Endothelial cell of umbilical vein (primary cell): ENCODE results near the gene GRID2. TPM values are rescaled to one million over a fixed set of nuclear protein-coding genes. Genes with fewer than 3 reads are reported as not detected.

Experiments
- BruUV-seq: library from RNA; stranded (reverse); fragments of 400-500 nt; replicated peaks from 2 replicates; lab custom pipeline; 2021; lab: Mats Ljungman, UMichigan
- CTCF ChIA-PET: fragments of 300-600, 350-600 bp; sonication (Branson Sonifier 250); formaldehyde crosslinking; loops from one replicate; lab custom pipeline; 2021; ENCODE audit warnings: antibody characterized with exemption, inconsistent platforms; lab: Charles Lee
- POLR2A ChIA-PET: fragments of 300-600, 350-600 bp; sonication (Branson Sonifier 250); formaldehyde crosslinking; loops from one replicate; lab custom pipeline; 2021; ENCODE audit warnings: antibody characterized with exemption, inconsistent platforms; lab: Charles Lee
- DNase-seq: peaks from one replicate; pipeline ENCODE4 v3.0.0-alpha.2; 2011; ENCODE audit warnings: low read depth, low spot score
- FAIRE-seq: peaks from 2 replicates; lab custom pipeline; 2011; peaks lifted over from hg19 to GRCh38; lab: Jason Lieb, UNC
- H2AFZ ChIP-seq: 2 replicates; pipeline ENCODE4 v1.6.0; 2012; ENCODE audit warnings: low read depth, low read length, control low read depth, inconsistent platforms
- H3K27ac ChIP-seq: 2 replicates; pipeline ENCODE4 v1.5.1; 2011; ENCODE audit warnings: low read depth, mild to moderate bottlenecking, control low read depth, low read length, moderate library complexity; ENCODE audit not compliant: insufficient read depth
- H3K27me3 ChIP-seq, 2 experiments: 2 replicates each; pipeline versions ENCODE4 v1.6.0 to v1.6.1; 2011; ENCODE audit warnings: low read length in 2 of 2, mixed read lengths in 1 of 2; ENCODE audit not compliant: control insufficient read depth in 2 of 2, insufficient read depth in 2 of 2
- H3K36me3 ChIP-seq, 2 experiments: 2 replicates in 1 of 2; 3 replicates in 1 of 2; pipeline ENCODE4 v1.5.1; 2011; ENCODE audit warnings: low read length in 2 of 2, mild to moderate bottlenecking in 1 of 2, moderate library complexity in 1 of 2; ENCODE audit not compliant: control insufficient read depth in 2 of 2, insufficient read depth in 2 of 2; ENCODE audit errors: extremely low read depth in 1 of 2
- H3K4me1 ChIP-seq: 3 replicates; pipeline ENCODE4 v1.5.1; 2011; ENCODE audit warnings: mild to moderate bottlenecking, low read length; ENCODE audit not compliant: control insufficient read depth, insufficient read depth; ENCODE audit errors: extremely low read depth
- H3K4me2 ChIP-seq: 2 replicates; pipeline ENCODE4 v1.6.1; 2011; ENCODE audit warnings: low read length, control low read depth, mixed read lengths; ENCODE audit not compliant: insufficient read depth
- H3K4me3 ChIP-seq, 3 experiments: fragments of 200-600 bp in 1 of 3; sonication (generic), shearing (Covaris generic) in 1 of 3; replicated peaks in 1 of 3; 2 replicates each; pipeline ENCODE4 v1.5.1; 2011 to 2016; ENCODE audit warnings: control low read depth in 3 of 3, low read length in 3 of 3, mild to moderate bottlenecking in 2 of 3, inconsistent platforms in 1 of 3, low read depth in 1 of 3, moderate library complexity in 1 of 3; ENCODE audit not compliant: insufficient read depth in 1 of 3
- H3K79me2 ChIP-seq: 2 replicates; pipeline ENCODE4 v1.6.0; 2012; ENCODE audit warnings: low read length, inconsistent platforms; ENCODE audit not compliant: control insufficient read depth, insufficient read depth
- H3K9ac ChIP-seq: replicated peaks from 2 replicates; pipeline ENCODE3; 2011; ENCODE audit warnings: low read length, control low read depth; ENCODE audit not compliant: insufficient read depth; ENCODE audit errors: extremely low read depth
- H3K9me1 ChIP-seq: replicated peaks from 3 replicates; pipeline ENCODE4 v1.6.0; 2011; ENCODE audit warnings: mild to moderate bottlenecking, low read length; ENCODE audit not compliant: control insufficient read depth, insufficient read depth; ENCODE audit errors: extremely low read depth
- H3K9me3 ChIP-seq: replicated peaks from 2 replicates; pipeline ENCODE4 v1.5.1; 2012; ENCODE audit warnings: low read length, inconsistent platforms; ENCODE audit not compliant: control insufficient read depth, insufficient read depth
- H4K20me1 ChIP-seq: replicated peaks from 2 replicates; pipeline ENCODE3; 2011; ENCODE audit warnings: mild to moderate bottlenecking, low read length; ENCODE audit not compliant: control insufficient read depth, insufficient read depth; ENCODE audit errors: extremely low read depth
- FOS ChIP-seq: IDR thresholded peaks from 2 replicates; pipeline ENCODE4 v1.6.1; 2011; ENCODE audit warnings: mild to moderate bottlenecking, low read length, moderate library complexity, borderline replicate concordance; ENCODE audit not compliant: insufficient read depth
- GATA2 ChIP-seq: IDR thresholded peaks from 2 replicates; pipeline ENCODE4 v1.7.0; 2011; ENCODE audit warnings: low read depth, mild to moderate bottlenecking, moderate library complexity, mixed read lengths, low read length; ENCODE audit not compliant: insufficient read length, insufficient read depth
- MYC ChIP-seq: IDR thresholded peaks from one replicate; pipeline ENCODE4 v1.6.1; 2011; ENCODE audit warnings: mild to moderate bottlenecking, low read depth, low read length
- POLR2A ChIP-seq: IDR thresholded peaks from 2 replicates; pipeline ENCODE4 v1.6.1; 2012; ENCODE audit warnings: low read depth, mild to moderate bottlenecking, control low read depth, low read length
- POLR2AphosphoS5 ChIP-seq: IDR thresholded peaks from 2 replicates; pipeline ENCODE4 v1.6.1; 2012; ENCODE audit warnings: low read depth, mild to moderate bottlenecking, control low read depth, low read length, moderate library complexity; ENCODE audit not compliant: insufficient read depth
- dilution Hi-C: fragments of 300-500 bp; cut with MboI; formaldehyde crosslinking; loops from one replicate; pipeline ENCODE4 v1.15.0; 2019; ENCODE audit warnings: low sequenced_read_pairs; ENCODE audit not compliant: extremely low pct_ligation_motif_present
- intact Hi-C: fragments of 100-400 bp; cut with micrococcal nuclease; formaldehyde crosslinking; loops from one replicate; pipeline ENCODE4 v1.10.0; 2022
- polyA plus RNA-seq, 4 experiments: library from polyadenylated mRNA; depleted of rRNA in 3 of 4; stranded (reverse) in 3 of 4; unstranded in 1 of 4; fragments of >200 nt; gene quantifications; 2 replicates each; pipeline versions ENCODE4 v1.2.1 to v1.2.3, GENCODE V29; 2011 to 2012; ENCODE audit warnings: missing spikeins in 1 of 4
- total RNA-seq: library from RNA; stranded (reverse); gene quantifications from 2 replicates; pipeline ENCODE4 v1.2.3, GENCODE V29; 2021
- TF ChIP-seq, protein P1 (sequence below), 2 donors: IDR thresholded peaks; 1 replicate in 1 of 2; 2 replicates in 1 of 2; pipeline ENCODE4 v1.5.1; 2011; ENCODE audit warnings: low read length in 2 of 2, mild to moderate bottlenecking in 2 of 2, moderate library complexity in 2 of 2, control low read depth in 1 of 2, inconsistent platforms in 1 of 2, low read depth in 1 of 2; ENCODE audit not compliant: insufficient read depth in 1 of 2; ENCODE audit errors: extremely low read depth in 1 of 2

Gene GRID2
- total and polyA plus RNA-seq, 2 donors (not counting 3 experiments of a cell fraction or from before 2014, with no cell fraction given): not detected

GRCh38 chr4:93710101-93710846 lies 1406.5 kb downstream of the GRID2 start:
- H4K20me1 ChIP-seq: no peaks in the 10 kb centered on the region
- dilution Hi-C loops: no loop called here
- H3K9me1 ChIP-seq: no peaks in the 10 kb centered on the region
- H3K9me3 ChIP-seq: no peaks in the 10 kb centered on the region
- ChIA-PET POLR2A (no interaction called here), CTCF (no interaction called here)
- no peaks in the 10 kb centered on the region for H3K79me2 ChIP-seq
- no peak for DNase-seq
- H3K27ac ChIP-seq: no peak overlapping the region
- H3K4me1 ChIP-seq: no peaks in the 10 kb centered on the region
- no peak overlapping the region for H3K4me2 ChIP-seq
- BruUV-seq: no TSS peak
- H2AFZ ChIP-seq: no peak overlapping the region
- no peak overlapping the region for H3K9ac ChIP-seq
- no peaks in the 10 kb centered on the region for H3K27me3 ChIP-seq
- FAIRE-seq: no peak
- no peak for TF ChIP-seq MYC
- no peak for TF ChIP-seq GATA2
- TF ChIP-seq FOS: no peak
- no peak for TF ChIP-seq POLR2AphosphoS5
- TF ChIP-seq POLR2A: no peak
- TF ChIP-seq, protein P1, sequence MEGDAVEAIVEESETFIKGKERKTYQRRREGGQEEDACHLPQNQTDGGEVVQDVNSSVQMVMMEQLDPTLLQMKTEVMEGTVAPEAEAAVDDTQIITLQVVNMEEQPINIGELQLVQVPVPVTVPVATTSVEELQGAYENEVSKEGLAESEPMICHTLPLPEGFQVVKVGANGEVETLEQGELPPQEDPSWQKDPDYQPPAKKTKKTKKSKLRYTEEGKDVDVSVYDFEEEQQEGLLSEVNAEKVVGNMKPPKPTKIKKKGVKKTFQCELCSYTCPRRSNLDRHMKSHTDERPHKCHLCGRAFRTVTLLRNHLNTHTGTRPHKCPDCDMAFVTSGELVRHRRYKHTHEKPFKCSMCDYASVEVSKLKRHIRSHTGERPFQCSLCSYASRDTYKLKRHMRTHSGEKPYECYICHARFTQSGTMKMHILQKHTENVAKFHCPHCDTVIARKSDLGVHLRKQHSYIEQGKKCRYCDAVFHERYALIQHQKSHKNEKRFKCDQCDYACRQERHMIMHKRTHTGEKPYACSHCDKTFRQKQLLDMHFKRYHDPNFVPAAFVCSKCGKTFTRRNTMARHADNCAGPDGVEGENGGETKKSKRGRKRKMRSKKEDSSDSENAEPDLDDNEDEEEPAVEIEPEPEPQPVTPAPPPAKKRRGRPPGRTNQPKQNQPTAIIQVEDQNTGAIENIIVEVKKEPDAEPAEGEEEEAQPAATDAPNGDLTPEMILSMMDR (IDR thresholded peaks at IDR 0.05; ENCODE audit: extremely low read depth in 1 of 2, insufficient read depth in 1 of 2, low read depth in 1 of 2, low read length in 2 of 2): no peak
- H3K36me3 ChIP-seq: no peaks in the 10 kb centered on the region
- intact Hi-C loops: no loop called here
- no peak overlapping the region for H3K4me3 ChIP-seq
